Kidney epithelial cell (primary cell): ENCODE results near the gene UMOD. TPM values are rescaled to one million over a fixed set of nuclear protein-coding genes. Genes with fewer than 3 reads are reported as not detected.
A peak's percentile ranks its signal among the peaks of the same experiment; 100 is the strongest.

Experiments used
- DNase-seq: peaks from one replicate; pipeline ENCODE4 v3.0.0-alpha.2; 2010; ENCODE audit warnings: low read depth
- H3K27me3 ChIP-seq: 2 replicates; pipeline ENCODE4 v1.6.0; 2011; ENCODE audit warnings: low read length; ENCODE audit not compliant: control insufficient read depth, insufficient read depth
- H3K36me3 ChIP-seq: 2 replicates; pipeline ENCODE4 v1.5.1; 2011; ENCODE audit warnings: low read length; ENCODE audit not compliant: control insufficient read depth, insufficient read depth
- H3K4me3 ChIP-seq: 2 replicates; pipeline ENCODE4 v1.5.1; 2011; ENCODE audit warnings: low read depth, mild to moderate bottlenecking, control low read depth, low read length
- CTCF ChIP-seq: IDR thresholded peaks from 2 replicates; pipeline ENCODE4 v1.5.1; 2011; ENCODE audit warnings: mild to moderate bottlenecking, moderate library complexity, low read length, control low read depth, inconsistent platforms; ENCODE audit not compliant: insufficient read depth, poor library complexity, severe bottlenecking
- total RNA-seq: library from RNA; depleted of rRNA; stranded (reverse); fragments of >200 nt; gene quantifications from 2 replicates; pipeline ENCODE4 v1.2.3, GENCODE V29; 2015

UMOD gene
- total RNA-seq, 1 donor from 2014 or later: not detected

- no peak overlapping the region for H3K4me3 ChIP-seq
- DNase-seq: no peak
- H3K36me3 ChIP-seq: no peaks in the 10 kb centered on the region
- H3K27me3 ChIP-seq: peaks cover 10% of the 10 kb centered on the region
- TF ChIP-seq CTCF: no peak
Observed at GRCh38 chr16:20353379-20353778, 864 bp upstream of the UMOD start.

- Histone ChIP-seq H3K4me3 (no peak overlapping the region), H3K27me3 (peaks cover 14% of the 10 kb centered on the region), H3K36me3 (no peaks in the 10 kb centered on the region)
- DNase-seq: no peak
- TF ChIP-seq CTCF: peak; percentile 10
Observed at GRCh38 chr16:20349615-20350014, 2.9 kb downstream of the UMOD start.

- H3K4me3 ChIP-seq: no peak overlapping the region
- peak; percentile 12 for TF ChIP-seq CTCF
- H3K36me3 ChIP-seq: no peaks in the 10 kb centered on the region
- peaks cover 14% of the 10 kb centered on the region for H3K27me3 ChIP-seq
- DNase-seq: no peak
Observed at GRCh38 chr16:20348365-20349185, 3.9 kb downstream of the UMOD start.

GRCh38 chr16:20347666-20348364, 4.7 kb downstream of the UMOD start:
- no peak for TF ChIP-seq CTCF
- DNase-seq: no peak
- no peak overlapping the region for H3K4me3 ChIP-seq

GRCh38 chr16:20344611-20345010, 7.9 kb downstream of the UMOD start:
- H3K4me3 ChIP-seq: no peak overlapping the region
- TF ChIP-seq CTCF: no peak
- DNase-seq: no peak
- no peaks in the 10 kb centered on the region for H3K36me3 ChIP-seq
- H3K27me3 ChIP-seq: peaks cover 11% of the 10 kb centered on the region

More at GRCh38 chr16:20347666-20348364, 4.7 kb downstream of the UMOD start:
- Histone ChIP-seq H3K36me3 (no peaks in the 10 kb centered on the region), H3K27me3 (peaks cover 11% of the 10 kb centered on the region)
